ENCODE results near the gene MOB2.

The MOB2 gene

DNA sequence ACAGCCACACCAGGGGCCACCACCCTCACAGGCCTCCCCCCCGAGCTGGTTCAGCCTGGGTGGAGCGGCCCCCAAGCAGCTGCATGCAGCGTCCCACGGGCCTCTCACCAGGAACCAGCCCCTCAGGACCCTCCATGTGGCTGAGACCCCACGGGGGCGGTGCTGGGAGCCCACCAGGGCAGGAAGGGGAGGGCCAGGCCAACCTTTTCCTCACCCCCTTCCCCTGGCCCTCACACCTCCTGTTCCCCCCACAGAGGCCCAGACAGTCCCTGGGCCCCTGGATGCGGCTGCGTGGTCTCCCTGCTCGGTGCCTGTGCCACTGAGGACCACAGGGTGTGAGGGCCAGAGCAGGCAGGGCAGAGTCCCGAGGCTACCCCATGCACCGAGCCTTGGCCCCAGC, 46.5 kb downstream of the MOB2 start:
- H4K20me1 ChIP-seq (ENCODE audit: insufficient read depth), result no peaks in the 10 kb centered on the region
- no peaks in the 10 kb centered on the region for H3K79me2 ChIP-seq (ENCODE audit: insufficient read depth, low read depth)
- no peak overlapping the region for H3K9ac ChIP-seq

DNA sequence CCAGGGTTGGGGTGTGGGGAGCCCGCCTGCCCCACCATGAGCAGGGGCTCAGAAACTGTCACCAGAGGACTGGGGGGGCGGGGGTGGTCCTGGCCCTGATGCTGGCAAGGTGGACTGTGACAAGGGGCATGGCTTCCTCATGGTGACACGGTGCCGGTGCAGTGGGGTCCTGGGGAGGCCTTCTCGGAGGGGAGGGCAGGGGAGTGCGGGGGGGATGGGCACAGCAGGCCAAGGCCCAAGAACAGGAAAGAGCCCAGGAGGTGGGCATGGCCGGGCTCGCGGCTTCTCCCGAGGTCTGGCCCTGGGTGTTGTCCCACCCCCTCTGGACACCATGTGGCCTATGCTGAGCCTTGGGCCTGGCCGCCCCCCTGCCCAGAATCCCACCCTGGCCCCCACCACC, 47.2 kb downstream of the MOB2 start:
- H3K9ac ChIP-seq, result no peak overlapping the region
- no peaks in the 10 kb centered on the region for H3K79me2 ChIP-seq (ENCODE audit: insufficient read depth, low read depth)
- no peak overlapping the region for H3K4me3 ChIP-seq (IDR thresholded peaks at IDR 0.05; ENCODE audit: insufficient read depth, low read depth, low read length)
- no peaks in the 10 kb centered on the region for H3K4me1 ChIP-seq (ENCODE audit: low read depth, poor library complexity, severe bottlenecking)
- H3K27ac ChIP-seq, result no peak overlapping the region
- H4K20me1 ChIP-seq (ENCODE audit: insufficient read depth), result no peaks in the 10 kb centered on the region
- H3K4me2 ChIP-seq, result no peak overlapping the region
- H2AFZ ChIP-seq (ENCODE audit: low read depth), result no peak overlapping the region
- TF ChIP-seq, protein P1, sequence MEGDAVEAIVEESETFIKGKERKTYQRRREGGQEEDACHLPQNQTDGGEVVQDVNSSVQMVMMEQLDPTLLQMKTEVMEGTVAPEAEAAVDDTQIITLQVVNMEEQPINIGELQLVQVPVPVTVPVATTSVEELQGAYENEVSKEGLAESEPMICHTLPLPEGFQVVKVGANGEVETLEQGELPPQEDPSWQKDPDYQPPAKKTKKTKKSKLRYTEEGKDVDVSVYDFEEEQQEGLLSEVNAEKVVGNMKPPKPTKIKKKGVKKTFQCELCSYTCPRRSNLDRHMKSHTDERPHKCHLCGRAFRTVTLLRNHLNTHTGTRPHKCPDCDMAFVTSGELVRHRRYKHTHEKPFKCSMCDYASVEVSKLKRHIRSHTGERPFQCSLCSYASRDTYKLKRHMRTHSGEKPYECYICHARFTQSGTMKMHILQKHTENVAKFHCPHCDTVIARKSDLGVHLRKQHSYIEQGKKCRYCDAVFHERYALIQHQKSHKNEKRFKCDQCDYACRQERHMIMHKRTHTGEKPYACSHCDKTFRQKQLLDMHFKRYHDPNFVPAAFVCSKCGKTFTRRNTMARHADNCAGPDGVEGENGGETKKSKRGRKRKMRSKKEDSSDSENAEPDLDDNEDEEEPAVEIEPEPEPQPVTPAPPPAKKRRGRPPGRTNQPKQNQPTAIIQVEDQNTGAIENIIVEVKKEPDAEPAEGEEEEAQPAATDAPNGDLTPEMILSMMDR (conservative IDR thresholded peaks at IDR 0.05; ENCODE audit: low read depth, low read length), result no peak
- H3K27me3 ChIP-seq (ENCODE audit: insufficient read depth, low read depth), result peaks cover 4% of the 10 kb centered on the region; the same call in 1 of the 2 replicates
- no peaks in the 10 kb centered on the region for H3K36me3 ChIP-seq (ENCODE audit: insufficient read depth)

More for the DNA sequence above, 46.5 kb downstream of the MOB2 start:
- TF ChIP-seq, protein P1 (conservative IDR thresholded peaks at IDR 0.05; ENCODE audit: low read depth, low read length), result no peak
- no peak overlapping the region for H2AFZ ChIP-seq (ENCODE audit: low read depth)
- H3K27ac ChIP-seq, result no peak overlapping the region
- H3K4me1 ChIP-seq (ENCODE audit: low read depth, poor library complexity, severe bottlenecking), result no peaks in the 10 kb centered on the region
- no peaks in the 10 kb centered on the region for H3K36me3 ChIP-seq (ENCODE audit: insufficient read depth)
- H3K27me3 ChIP-seq (ENCODE audit: insufficient read depth, low read depth), result peaks cover 8% of the 10 kb centered on the region; the same call in 1 of the 2 replicates
- H3K4me3 ChIP-seq (IDR thresholded peaks at IDR 0.05; ENCODE audit: insufficient read depth, low read depth, low read length), result no peak overlapping the region
- H3K4me2 ChIP-seq, result no peak overlapping the region

DNA sequence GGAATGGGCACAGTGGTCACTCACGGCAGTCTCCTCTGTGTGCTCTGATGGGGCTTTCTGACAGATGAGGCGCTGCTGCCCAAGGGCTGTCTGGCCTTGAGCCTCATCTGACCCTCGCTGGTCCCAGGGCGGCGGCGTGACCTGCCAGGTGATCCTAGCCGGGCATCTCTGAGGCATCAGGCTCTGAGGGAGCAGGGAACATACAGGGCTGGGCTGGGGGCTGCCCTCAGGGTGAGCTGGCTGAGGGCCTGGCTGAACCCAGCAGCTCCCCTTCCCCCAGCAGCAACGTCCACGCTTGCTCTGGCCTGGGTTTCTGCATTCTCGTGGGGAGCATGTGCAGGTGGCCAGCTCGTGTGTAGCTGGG, 47.6 kb downstream of the MOB2 start:
- H3K4me1 ChIP-seq (ENCODE audit: low read depth, poor library complexity, severe bottlenecking), result no peaks in the 10 kb centered on the region
- H3K4me2 ChIP-seq, result no peak overlapping the region
- no peak overlapping the region for H3K4me3 ChIP-seq (IDR thresholded peaks at IDR 0.05; ENCODE audit: insufficient read depth, low read depth, low read length)
- no peak overlapping the region for H3K27ac ChIP-seq
- H3K36me3 ChIP-seq (ENCODE audit: insufficient read depth), result no peaks in the 10 kb centered on the region
- H2AFZ ChIP-seq (ENCODE audit: low read depth), result no peak overlapping the region
- TF ChIP-seq, protein P1 (conservative IDR thresholded peaks at IDR 0.05; ENCODE audit: low read depth, low read length), result no peak
- H3K9ac ChIP-seq, result no peak overlapping the region
- H3K79me2 ChIP-seq (ENCODE audit: insufficient read depth, low read depth), result no peaks in the 10 kb centered on the region
- peaks cover 5% of the 10 kb centered on the region; the same call in 1 of the 2 replicates for H3K27me3 ChIP-seq (ENCODE audit: insufficient read depth, low read depth)
- no peaks in the 10 kb centered on the region for H4K20me1 ChIP-seq (ENCODE audit: insufficient read depth)

DNA sequence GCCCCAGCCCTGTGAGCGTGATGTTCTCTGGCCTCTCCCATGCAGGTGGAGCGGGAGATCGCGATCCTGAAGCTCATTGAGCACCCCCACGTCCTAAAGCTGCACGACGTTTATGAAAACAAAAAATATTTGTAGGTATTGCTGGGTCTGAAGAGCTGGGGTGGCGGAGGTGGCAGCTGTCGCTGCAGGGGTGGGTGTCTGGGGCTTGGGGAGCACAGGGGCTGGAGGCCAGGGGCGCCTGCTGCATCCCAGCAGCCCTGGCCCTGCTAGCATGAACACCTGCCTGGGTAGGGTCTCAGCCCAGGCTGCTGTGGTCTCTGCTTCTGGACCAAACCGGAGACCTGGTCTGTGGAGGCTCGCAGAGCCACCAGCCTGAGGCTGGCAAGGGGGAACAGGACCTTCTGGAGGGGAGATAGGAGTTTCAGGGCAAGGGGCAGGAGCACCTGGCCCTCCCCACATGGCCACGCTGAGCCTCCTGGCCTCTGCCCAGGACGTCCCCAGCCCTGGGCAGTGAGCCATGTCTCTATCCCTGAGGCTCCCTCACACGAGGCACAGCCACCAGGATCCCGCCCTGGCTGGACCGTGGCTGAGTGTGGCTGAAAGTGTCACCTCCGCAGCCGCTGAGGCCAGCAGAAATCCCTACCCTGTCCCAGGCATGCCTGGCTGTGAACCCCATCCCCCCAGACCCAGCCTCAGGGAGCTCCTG, 48.2 kb downstream of the MOB2 start:
- Histone ChIP-seq H3K9ac (no peak overlapping the region), H2AFZ (ENCODE audit: low read depth) (no peak overlapping the region), H3K79me2 (ENCODE audit: insufficient read depth, low read depth) (no peaks in the 10 kb centered on the region), H3K27ac (no peak overlapping the region), H3K4me1 (ENCODE audit: low read depth, poor library complexity, severe bottlenecking) (no peaks in the 10 kb centered on the region), H3K27me3 (ENCODE audit: insufficient read depth, low read depth) (peaks cover 9% of the 10 kb centered on the region; the same call in 1 of the 2 replicates), H3K36me3 (ENCODE audit: insufficient read depth) (no peaks in the 10 kb centered on the region), H3K4me2 (no peak overlapping the region), H3K4me3 (IDR thresholded peaks at IDR 0.05; ENCODE audit: insufficient read depth, low read depth, low read length) (no peak overlapping the region), H4K20me1 (ENCODE audit: insufficient read depth) (no peaks in the 10 kb centered on the region)
- TF ChIP-seq, protein P1 (conservative IDR thresholded peaks at IDR 0.05; ENCODE audit: low read depth, low read length), result no peak
